ENCODE data around the gene FOXD1.

The FOXD1 gene

DNA sequence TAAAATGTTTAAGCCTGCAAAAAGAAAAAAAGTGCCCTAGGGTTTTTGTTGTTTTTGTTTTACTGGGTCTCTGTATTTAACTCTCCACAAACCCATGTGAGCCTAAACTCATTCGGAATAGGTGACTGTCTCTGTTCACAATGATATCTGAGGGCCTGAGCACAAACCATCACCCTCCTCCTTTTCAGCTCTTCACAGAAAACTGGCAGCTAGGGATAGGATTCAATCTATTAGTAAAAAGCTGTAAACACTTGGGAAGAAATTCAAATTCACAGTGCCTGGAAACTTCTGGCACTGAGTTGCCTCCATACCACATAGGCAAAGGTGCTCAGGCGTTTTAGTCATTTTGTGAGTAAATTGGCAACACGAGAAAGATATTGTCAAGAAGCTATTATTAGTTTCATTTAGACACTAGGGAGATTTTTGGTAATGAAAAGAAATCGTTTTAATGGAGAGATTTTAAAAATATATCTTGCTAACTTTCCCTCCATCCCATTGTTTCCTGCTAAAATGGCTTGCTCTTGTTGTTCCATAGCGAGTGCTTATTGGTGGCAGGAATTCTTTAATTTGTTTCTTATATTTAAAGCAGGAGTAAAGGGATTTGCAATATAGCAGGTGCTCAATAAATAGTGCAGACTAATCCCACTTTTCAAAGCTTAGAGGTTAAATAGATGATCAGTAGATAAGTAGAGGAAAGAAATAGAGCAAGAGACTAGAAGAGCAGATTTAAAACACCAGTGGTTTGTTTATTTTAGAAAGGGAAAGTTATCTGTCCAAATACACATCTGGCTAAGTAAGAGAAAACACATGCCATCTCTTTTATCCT lies 9.7 kb downstream of the FOXD1 start:
- H3K4me3 Mint-ChIP-seq: no peak overlapping the region
- H3K27ac Mint-ChIP-seq: no peak overlapping the region
- H3K27me3 Mint-ChIP-seq (ENCODE audit: low read depth): peaks cover 91% of the 10 kb centered on the region
- peaks cover 6% of the 10 kb centered on the region for H3K36me3 Mint-ChIP-seq (ENCODE audit: low read depth)
- H3K4me1 Mint-ChIP-seq (ENCODE audit: low read depth): peaks cover 4% of the 10 kb centered on the region
- peaks cover 5% of the 10 kb centered on the region for H3K9me3 Mint-ChIP-seq

DNA sequence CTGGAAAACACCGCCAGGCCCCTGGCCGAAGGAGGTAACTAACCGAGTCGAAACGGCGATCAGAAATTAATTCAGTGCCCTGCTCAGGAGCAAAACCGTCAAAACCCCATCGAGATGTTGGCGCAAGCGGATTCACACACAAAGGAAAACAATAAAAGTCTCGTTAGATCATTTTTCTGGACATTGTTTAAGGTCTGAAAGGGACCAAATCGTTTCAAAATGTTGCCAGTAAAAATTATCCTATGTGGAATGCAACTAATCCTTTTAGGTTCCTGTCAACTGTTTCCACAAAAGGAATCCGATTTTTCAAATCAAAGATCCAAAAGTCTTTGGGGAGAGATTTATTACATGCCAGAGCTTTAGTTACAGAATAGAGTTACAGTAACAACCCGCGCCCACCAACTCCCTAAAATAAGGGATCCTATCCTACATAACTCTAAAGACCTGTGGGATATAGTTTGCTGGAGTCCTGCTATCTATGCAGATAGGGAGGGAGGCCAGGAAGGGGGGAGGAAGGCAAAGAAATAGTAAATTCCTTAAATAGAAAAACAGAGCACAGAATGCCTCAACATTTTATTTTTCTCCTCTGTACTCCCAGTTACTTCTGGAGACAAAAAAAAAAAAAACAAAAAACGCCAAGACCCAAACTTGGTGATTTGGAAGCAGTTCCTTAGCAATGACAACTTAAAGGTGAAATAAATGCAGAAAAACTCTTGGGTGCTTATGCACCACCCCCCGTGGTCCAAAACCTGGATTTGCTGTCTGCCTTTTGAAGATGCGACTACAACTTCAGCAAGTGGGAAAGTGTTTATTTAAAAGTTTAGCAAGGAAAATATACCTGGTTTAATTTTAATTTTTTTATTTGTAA lies 10.6 kb downstream of the FOXD1 start:
- no peak overlapping the region for H3K27ac Mint-ChIP-seq
- peaks cover 91% of the 10 kb centered on the region for H3K27me3 Mint-ChIP-seq (ENCODE audit: low read depth)
- peaks cover 4% of the 10 kb centered on the region for H3K4me1 Mint-ChIP-seq (ENCODE audit: low read depth)
- peaks cover 5% of the 10 kb centered on the region for H3K9me3 Mint-ChIP-seq
- H3K4me3 Mint-ChIP-seq: no peak overlapping the region
- H3K36me3 Mint-ChIP-seq (ENCODE audit: low read depth): peaks cover 6% of the 10 kb centered on the region

GRCh38 chr5:73437101-73437776 lies 11.3 kb downstream of the FOXD1 start:
- Mint-ChIP-seq H3K4me3 (no peak overlapping the region), H3K4me1 (ENCODE audit: low read depth) (peaks cover 4% of the 10 kb centered on the region), H3K27me3 (ENCODE audit: low read depth) (peaks cover 90% of the 10 kb centered on the region), H3K27ac (no peak overlapping the region), H3K9me3 (peaks cover 5% of the 10 kb centered on the region), H3K36me3 (ENCODE audit: low read depth) (peaks cover 6% of the 10 kb centered on the region)

- peaks cover 84% of the 10 kb centered on the region for H3K27me3 Mint-ChIP-seq (ENCODE audit: low read depth)
- H3K4me1 Mint-ChIP-seq (ENCODE audit: low read depth): peaks cover 4% of the 10 kb centered on the region
- no peak overlapping the region for H3K4me3 Mint-ChIP-seq
- peaks cover 5% of the 10 kb centered on the region for H3K9me3 Mint-ChIP-seq
- peaks cover 6% of the 10 kb centered on the region for H3K36me3 Mint-ChIP-seq (ENCODE audit: low read depth)
- no peak overlapping the region for H3K27ac Mint-ChIP-seq
These were observed 12.0 kb downstream of the FOXD1 start for GRCh38 chr5:73436535-73437100.

DNA sequence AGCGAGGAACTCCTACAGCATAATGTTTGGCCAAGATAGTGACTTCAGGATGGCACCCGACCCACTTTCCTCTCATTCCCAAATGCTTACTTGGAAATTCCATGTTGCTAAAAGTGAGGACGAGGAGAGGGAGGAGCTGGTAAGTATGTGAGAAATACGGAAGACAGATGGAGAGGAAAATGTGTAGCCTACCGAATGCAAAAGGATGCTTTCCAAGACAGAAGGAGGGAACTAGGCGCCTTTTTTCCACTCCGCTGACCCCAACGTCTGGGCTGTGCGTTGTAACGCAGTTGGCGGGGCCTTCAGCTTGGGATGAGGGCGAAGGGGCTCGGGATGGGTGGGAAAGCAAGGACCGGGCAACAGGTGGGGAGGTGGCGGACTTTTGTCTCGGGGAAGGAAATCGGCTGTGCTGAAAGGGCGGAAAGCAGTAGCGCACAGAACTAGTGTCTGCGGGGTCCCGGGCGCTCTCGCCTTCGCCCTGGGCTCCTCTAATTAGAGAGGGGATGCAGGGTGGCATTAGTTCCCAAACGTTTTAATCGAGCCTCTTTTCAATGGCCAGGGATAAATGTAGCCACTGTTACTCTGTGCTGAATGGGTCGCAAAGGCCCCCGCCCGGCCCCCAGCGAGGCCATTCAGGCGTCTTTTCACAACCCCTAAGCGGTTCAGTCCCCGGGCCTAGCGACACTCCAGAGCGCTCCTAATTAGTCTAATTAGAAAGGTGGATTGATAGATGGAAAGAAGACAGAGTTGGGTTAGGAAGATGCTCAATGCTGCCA lies 12.6 kb downstream of the FOXD1 start:
- no peak overlapping the region for H3K4me3 Mint-ChIP-seq
- peaks cover 5% of the 10 kb centered on the region for H3K9me3 Mint-ChIP-seq
- H3K4me1 Mint-ChIP-seq (ENCODE audit: low read depth): peaks cover 4% of the 10 kb centered on the region
- H3K27me3 Mint-ChIP-seq (ENCODE audit: low read depth): peaks cover 78% of the 10 kb centered on the region
- H3K36me3 Mint-ChIP-seq (ENCODE audit: low read depth): peaks cover 6% of the 10 kb centered on the region
- peak overlapping the region; percentile 80 for H3K27ac Mint-ChIP-seq

- H3K4me3 Mint-ChIP-seq: no peak overlapping the region
- no peak overlapping the region for H3K27ac Mint-ChIP-seq
- peaks cover 6% of the 10 kb centered on the region for H3K36me3 Mint-ChIP-seq (ENCODE audit: low read depth)
These were observed 13.7 kb downstream of the FOXD1 start for GRCh38 chr5:73434907-73435306.

GRCh38 chr5:73434461-73434860 lies 14.1 kb downstream of the FOXD1 start:
- H3K9me3 Mint-ChIP-seq: peaks cover 5% of the 10 kb centered on the region
- peaks cover 4% of the 10 kb centered on the region for H3K4me1 Mint-ChIP-seq (ENCODE audit: low read depth)
- no peak overlapping the region for H3K4me3 Mint-ChIP-seq
- peaks cover 6% of the 10 kb centered on the region for H3K36me3 Mint-ChIP-seq (ENCODE audit: low read depth)
- H3K27me3 Mint-ChIP-seq (ENCODE audit: low read depth): peaks cover 69% of the 10 kb centered on the region
- no peak overlapping the region for H3K27ac Mint-ChIP-seq

More at GRCh38 chr5:73434907-73435306, 13.7 kb downstream of the FOXD1 start:
- Mint-ChIP-seq H3K27me3 (ENCODE audit: low read depth) (peaks cover 73% of the 10 kb centered on the region), H3K4me1 (ENCODE audit: low read depth) (peaks cover 4% of the 10 kb centered on the region), H3K9me3 (peaks cover 5% of the 10 kb centered on the region)

DNA sequence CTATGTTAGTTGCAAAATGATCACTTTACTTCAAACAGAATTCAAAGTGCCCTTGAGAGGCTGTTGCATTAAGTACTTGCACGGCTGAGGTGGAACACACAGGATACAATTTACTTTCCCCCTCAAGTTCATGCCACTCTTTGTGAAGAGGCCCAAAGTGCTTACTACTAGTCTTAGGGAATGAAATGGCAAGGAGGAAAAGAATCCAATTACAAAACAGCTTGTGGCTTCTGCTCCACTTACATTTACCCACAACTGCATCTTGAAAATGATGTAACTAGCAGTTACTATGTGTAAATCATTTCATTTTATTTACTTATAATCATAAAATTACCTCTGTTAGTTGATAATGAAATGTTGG lies 14.6 kb downstream of the FOXD1 start:
- H3K9me3 Mint-ChIP-seq: peaks cover 5% of the 10 kb centered on the region
- peaks cover 68% of the 10 kb centered on the region for H3K27me3 Mint-ChIP-seq (ENCODE audit: low read depth)
- peaks cover 4% of the 10 kb centered on the region for H3K4me1 Mint-ChIP-seq (ENCODE audit: low read depth)
- H3K36me3 Mint-ChIP-seq (ENCODE audit: low read depth): peaks cover 6% of the 10 kb centered on the region
- H3K27ac Mint-ChIP-seq: no peak overlapping the region
- no peak overlapping the region for H3K4me3 Mint-ChIP-seq

DNA sequence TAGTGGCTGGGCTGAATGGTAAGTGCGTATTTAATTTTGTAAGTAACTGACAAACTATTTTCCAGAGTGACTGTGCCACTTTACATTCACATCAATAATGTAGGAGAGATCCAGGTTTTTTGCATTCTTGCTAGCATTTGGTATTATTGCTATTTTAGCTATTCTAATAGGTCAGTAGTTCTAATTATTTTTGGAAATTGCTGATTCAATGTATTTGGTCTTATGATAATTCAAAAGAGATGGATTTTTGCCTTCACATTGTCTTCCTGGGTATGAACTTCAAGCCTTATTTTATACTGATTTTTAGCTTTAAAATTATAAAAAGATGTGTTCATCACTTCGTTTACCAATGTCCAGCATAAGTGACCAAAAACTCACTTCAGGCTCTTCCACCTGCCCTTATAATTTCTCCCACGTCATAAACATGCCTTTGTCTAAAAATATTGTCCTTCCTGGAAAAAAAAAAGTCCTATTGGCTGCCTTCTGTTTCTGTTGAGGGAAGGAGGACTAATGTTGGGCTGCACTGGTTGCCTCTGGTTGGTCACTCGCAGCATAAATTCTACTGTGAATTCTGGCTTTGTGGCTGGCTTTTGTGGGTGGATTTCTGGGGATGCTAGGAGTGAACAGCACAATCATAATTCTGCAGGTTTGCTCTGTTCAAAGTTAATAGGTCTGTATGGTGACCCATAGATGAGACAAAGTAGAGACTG lies 15.2 kb downstream of the FOXD1 start:
- Mint-ChIP-seq H3K9me3 (peaks cover 5% of the 10 kb centered on the region), H3K36me3 (ENCODE audit: low read depth) (peaks cover 6% of the 10 kb centered on the region), H3K27ac (no peak overlapping the region), H3K27me3 (ENCODE audit: low read depth) (peaks cover 64% of the 10 kb centered on the region), H3K4me3 (no peak overlapping the region), H3K4me1 (ENCODE audit: low read depth) (peaks cover 4% of the 10 kb centered on the region)

GRCh38 chr5:73431204-73431851 lies 17.2 kb downstream of the FOXD1 start:
- peaks cover 4% of the 10 kb centered on the region for H3K4me1 Mint-ChIP-seq (ENCODE audit: low read depth)
- H3K4me3 Mint-ChIP-seq: no peak overlapping the region
- peaks cover 58% of the 10 kb centered on the region for H3K27me3 Mint-ChIP-seq (ENCODE audit: low read depth)
- no peak overlapping the region for H3K27ac Mint-ChIP-seq
- peaks cover 6% of the 10 kb centered on the region for H3K36me3 Mint-ChIP-seq (ENCODE audit: low read depth)
- H3K9me3 Mint-ChIP-seq: peaks cover 5% of the 10 kb centered on the region

- Mint-ChIP-seq H3K27me3 (ENCODE audit: low read depth) (peaks cover 63% of the 10 kb centered on the region), H3K9me3 (no peaks in the 10 kb centered on the region), H3K4me1 (ENCODE audit: low read depth) (peaks cover 2% of the 10 kb centered on the region), H3K27ac (no peak overlapping the region), H3K4me3 (no peak overlapping the region), H3K36me3 (ENCODE audit: low read depth) (no peaks in the 10 kb centered on the region)
These were observed 22.5 kb downstream of the FOXD1 start for GRCh38 chr5:73426034-73426433.

DNA sequence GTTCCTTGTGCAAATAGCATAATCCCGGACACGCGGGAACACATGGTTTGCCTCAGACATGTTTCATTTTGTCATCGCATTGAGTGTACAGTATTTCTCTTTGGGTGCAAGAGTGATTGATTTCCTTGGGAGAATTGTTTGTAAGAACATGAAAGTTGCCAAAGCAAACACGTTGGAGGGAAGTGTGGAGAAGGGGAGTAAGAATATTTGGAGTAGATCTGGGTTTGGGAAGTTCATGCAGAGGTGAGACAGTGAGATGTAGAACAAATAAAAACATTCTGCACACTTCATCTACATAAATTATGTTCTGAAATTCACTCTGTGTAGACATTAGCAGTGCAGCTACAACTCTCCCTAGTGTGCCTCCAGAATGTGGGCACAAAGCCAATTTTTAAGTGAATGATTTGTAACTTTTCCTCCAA lies 24.0 kb downstream of the FOXD1 start:
- H3K27me3 Mint-ChIP-seq (ENCODE audit: low read depth): peaks cover 70% of the 10 kb centered on the region
- H3K4me3 Mint-ChIP-seq: no peak overlapping the region
- H3K36me3 Mint-ChIP-seq (ENCODE audit: low read depth): no peaks in the 10 kb centered on the region
- H3K9me3 Mint-ChIP-seq: peaks cover 7% of the 10 kb centered on the region
- H3K27ac Mint-ChIP-seq: no peak overlapping the region
- peaks cover 3% of the 10 kb centered on the region for H3K4me1 Mint-ChIP-seq (ENCODE audit: low read depth)

DNA sequence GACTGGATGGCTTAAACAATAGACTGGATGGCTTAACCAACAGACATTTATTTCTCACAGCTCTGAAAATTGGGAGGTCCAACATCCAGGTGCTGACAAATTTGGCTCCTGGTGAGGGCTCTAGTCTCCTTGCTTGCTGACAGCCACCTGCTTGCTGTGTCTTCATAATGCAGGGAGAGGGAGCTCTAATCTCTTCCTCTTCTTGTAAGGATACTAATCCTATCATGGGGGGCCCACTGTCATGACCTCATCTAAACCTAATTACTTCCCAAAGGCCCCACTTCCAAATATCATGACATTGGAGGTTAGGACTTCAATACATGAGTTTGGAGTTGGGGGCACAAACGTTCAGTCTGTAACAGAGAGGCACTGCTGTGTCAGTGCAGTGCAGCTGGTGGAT lies 26.4 kb downstream of the FOXD1 start:
- peaks cover 3% of the 10 kb centered on the region for H3K4me1 Mint-ChIP-seq (ENCODE audit: low read depth)
- peaks cover 82% of the 10 kb centered on the region for H3K27me3 Mint-ChIP-seq (ENCODE audit: low read depth)
- peaks cover 2% of the 10 kb centered on the region for H3K36me3 Mint-ChIP-seq (ENCODE audit: low read depth)
- peaks cover 7% of the 10 kb centered on the region for H3K9me3 Mint-ChIP-seq
- H3K27ac Mint-ChIP-seq: no peak overlapping the region
- H3K4me3 Mint-ChIP-seq: no peak overlapping the region

Measured in T-helper 1 cell treated with Interleukin-12 subunit alpha and Interleukin-12 subunit beta and Interleukin-4 antibody, amounts not matched to agents 30 μg/mL and 1 μg/mL, for 36 hours (primary cell).